HepG2 (cell line): ENCODE data around the gene TRMT112. TPM values are rescaled to one million over a fixed set of nuclear protein-coding genes. Genes with fewer than 3 reads are reported as not detected.

Experiments
- ATF7 ChIP-seq, 2 experiments: fragments of 450-650 bp in 1 of 2; sonication (generic) in 1 of 2; formaldehyde crosslinking in 1 of 2; IDR thresholded peaks; 2 replicates each; pipeline versions ENCODE4 v1.4.0 to v1.6.1; 2016 to 2020; ENCODE audit warnings: antibody characterized with exemption in 1 of 2, mild to moderate bottlenecking in 1 of 2, missing genetic modification reagents in 1 of 2
- CBX5 ChIP-seq: sonication (generic); formaldehyde crosslinking; IDR thresholded peaks from 2 replicates; pipeline ENCODE4 v1.4.0; 2020; ENCODE audit warnings: missing genetic modification reagents, borderline replicate concordance
- CCAR2 ChIP-seq: fragments of 200-400 bp; formaldehyde crosslinking; optimal IDR thresholded peaks from 2 replicates; pipeline ENCODE3; 2018; ENCODE audit warnings: low read depth, mild to moderate bottlenecking, low read length, moderate library complexity
- CEBPZ ChIP-seq: IDR thresholded peaks from 2 replicates; pipeline ENCODE4 v1.6.1; 2012; ENCODE audit warnings: low read length, improper control_type of control experiment
- ELF3 ChIP-seq: IDR thresholded peaks from 2 replicates; pipeline ENCODE4 v1.6.1; 2016; ENCODE audit warnings: missing genetic modification reagents, missing compliant biosample characterization
- ERF ChIP-seq: IDR thresholded peaks from 2 replicates; pipeline ENCODE4 v1.6.1; 2018; ENCODE audit warnings: missing biosample characterization, missing genetic modification reagents
- GPN1 ChIP-seq: sonication (generic); formaldehyde crosslinking; IDR thresholded peaks from 2 replicates; pipeline ENCODE4 v1.5.1; 2020; ENCODE audit warnings: missing genetic modification reagents, borderline replicate concordance
- IRF2 ChIP-seq: IDR thresholded peaks from 2 replicates; pipeline ENCODE4 v1.6.1; 2018; ENCODE audit warnings: missing genetic modification reagents, missing compliant biosample characterization
- JUN ChIP-seq: sonication (generic); formaldehyde crosslinking; IDR thresholded peaks from 2 replicates; pipeline ENCODE4 v1.4.0; 2020; ENCODE audit warnings: mild to moderate bottlenecking, missing genetic modification reagents
- MATR3 ChIP-seq: sonication (generic); formaldehyde crosslinking; IDR thresholded peaks from 2 replicates; pipeline ENCODE4 v1.4.0; 2020; ENCODE audit warnings: missing genetic modification reagents
- MTA3 ChIP-seq: sonication (generic); formaldehyde crosslinking; IDR thresholded peaks from 2 replicates; pipeline ENCODE4 v1.4.0; 2020; ENCODE audit warnings: missing genetic modification reagents
- NAIF1 ChIP-seq: sonication (generic); formaldehyde crosslinking; IDR thresholded peaks from 2 replicates; pipeline ENCODE4 v1.5.0; 2020; ENCODE audit warnings: mild to moderate bottlenecking, missing genetic modification reagents, borderline replicate concordance
- NFIB ChIP-seq: sonication (generic); formaldehyde crosslinking; IDR thresholded peaks from 2 replicates; pipeline ENCODE4 v1.9.0; 2021; ENCODE audit warnings: missing genetic modification reagents, mild to moderate bottlenecking, borderline replicate concordance
- NFYB ChIP-seq: sonication (generic); formaldehyde crosslinking; IDR thresholded peaks from 2 replicates; pipeline ENCODE4 v1.4.0; 2020; ENCODE audit warnings: missing genetic modification reagents
- NKX3-1 ChIP-seq: sonication (generic); formaldehyde crosslinking; IDR thresholded peaks from 2 replicates; pipeline ENCODE4 v1.5.0; 2020; ENCODE audit warnings: missing genetic modification reagents
- PHB2 ChIP-seq: fragments of 450-650 bp; IDR thresholded peaks from 2 replicates; pipeline ENCODE4 v1.6.1; 2018; ENCODE audit not compliant: partially characterized antibody
- POLR2G ChIP-seq: fragments of 200-400 bp; formaldehyde crosslinking; IDR thresholded peaks from 2 replicates; pipeline ENCODE4 v1.6.1; 2018; ENCODE audit warnings: mild to moderate bottlenecking, low read depth, low read length, moderate library complexity
- RCOR2 ChIP-seq: IDR thresholded peaks from 2 replicates; pipeline ENCODE4 v1.6.1; 2016; ENCODE audit warnings: missing biosample characterization, missing genetic modification reagents
- RELA ChIP-seq: sonication (generic); formaldehyde crosslinking; IDR thresholded peaks from 2 replicates; pipeline ENCODE4 v1.4.0; 2020; ENCODE audit warnings: missing genetic modification reagents
- SNAI1 ChIP-seq: sonication (generic); formaldehyde crosslinking; IDR thresholded peaks from 2 replicates; pipeline ENCODE4 v1.5.0; 2020; ENCODE audit warnings: mild to moderate bottlenecking, missing genetic modification reagents, borderline replicate concordance
- TARDBP ChIP-seq: sonication (generic); formaldehyde crosslinking; IDR thresholded peaks from 2 replicates; pipeline ENCODE4 v1.8.0; 2022; ENCODE audit warnings: mild to moderate bottlenecking, missing genetic modification reagents
- TEF ChIP-seq: sonication (generic); formaldehyde crosslinking; IDR thresholded peaks from 2 replicates; pipeline ENCODE4 v1.5.0; 2020; ENCODE audit warnings: missing genetic modification reagents
- ZNF160 ChIP-seq: sonication (generic); formaldehyde crosslinking; IDR thresholded peaks from 2 replicates; pipeline ENCODE4 v1.8.0; 2022; ENCODE audit warnings: mild to moderate bottlenecking, inconsistent platforms, missing genetic modification reagents
- ZNF510 ChIP-seq: sonication (generic); formaldehyde crosslinking; IDR thresholded peaks from 2 replicates; pipeline ENCODE4 v1.4.0; 2020; ENCODE audit warnings: low read depth, mild to moderate bottlenecking, missing genetic modification reagents
- ZNF576 ChIP-seq: sonication (generic); formaldehyde crosslinking; IDR thresholded peaks from 2 replicates; pipeline ENCODE4 v1.4.0; 2020; ENCODE audit warnings: mild to moderate bottlenecking, missing genetic modification reagents
- ZNF615 ChIP-seq: sonication (generic); formaldehyde crosslinking; IDR thresholded peaks from 2 replicates; pipeline ENCODE4 v1.5.0; 2020; ENCODE audit warnings: mild to moderate bottlenecking, missing genetic modification reagents, borderline replicate concordance
- polyA plus RNA-seq, 8 experiments: library from polyadenylated mRNA; depleted of rRNA in 3 of 8; stranded (reverse) in 7 of 8; unstranded in 1 of 8; fragments of >200 nt; fragmentation: Illumina TruSeq in 4 of 8; extraction: Trizol in 4 of 8; gene quantifications; 2 replicates each; pipeline versions ENCODE4 v1.2.1 to v1.2.3, GENCODE V29; 2011 to 2016; ENCODE audit warnings: low read depth in 4 of 8, missing spikeins in 1 of 8, mixed read lengths in 1 of 8; ENCODE audit not compliant: insufficient read depth in 1 of 8
- total RNA-seq, 5 experiments: library from RNA; depleted of rRNA; stranded (reverse); fragments of >200 nt; fragmentation: Illumina TruSeq; extraction: Trizol; gene quantifications; 2 replicates each; pipeline ENCODE4 v1.2.3, GENCODE V29; 2016; ENCODE audit warnings: low read depth in 1 of 5

TRMT112 gene
- total and polyA plus RNA-seq, 2 of the 13 experiments (the other 11 are each of a cell fraction or from before 2014, with no cell fraction given) = 186 to 409 TPM

GRCh38 chr11:64317961-64318765, 804 bp upstream of the TRMT112 start, which contains the start of gene PRDX5 (continued):
- 0 out of 2 replicates have a peak, but pooled peaks have one; percentile 62 for TF ChIP-seq NAIF1 (CRISPR knock-in tag)
- no peak for TF ChIP-seq TEF (CRISPR knock-in tag)
- no peak for TF ChIP-seq ZNF576 (CRISPR knock-in tag)
- no peak for TF ChIP-seq CBX5 (CRISPR knock-in tag)
- TF ChIP-seq ZNF615 (CRISPR knock-in tag) = no peak
- no peak; the same call in 1 of the 2 replicates for TF ChIP-seq ERF (CRISPR knock-in tag)
- TF ChIP-seq NFIB (CRISPR knock-in tag) = no peak
- TF ChIP-seq RELA (CRISPR knock-in tag) = no peak; the same call in 1 of the 2 replicates
- no peak for TF ChIP-seq MTA3
- no peak for TF ChIP-seq PHB2
- TF ChIP-seq TARDBP (CRISPR knock-in tag) = peak; percentile 36; the same call in 1 of the 2 replicates
- TF ChIP-seq ZNF160 (CRISPR knock-in tag) = no peak; the same call in 1 of the 2 replicates
- 0 out of 2 replicates have a peak, but pooled peaks have one; percentile 15 for TF ChIP-seq POLR2G
- 0 out of 2 replicates have a peak, but pooled peaks have one; percentile 24 for TF ChIP-seq NKX3-1
- TF ChIP-seq IRF2 = no peak
- no peak for TF ChIP-seq SNAI1 (CRISPR knock-in tag)
- 0 out of 2 replicates have a peak, but pooled peaks have one; percentile 32 for TF ChIP-seq ELF3
- TF ChIP-seq ZNF510 (CRISPR knock-in tag) = 0 out of 2 replicates have a peak, but pooled peaks have one; percentile 74
- no peak for TF ChIP-seq NFYB
- TF ChIP-seq CCAR2 = no peak
- TF ChIP-seq GPN1 = no peak
- no peak for TF ChIP-seq MATR3 (CRISPR knock-in tag)
- TF ChIP-seq RCOR2 = no peak
- TF ChIP-seq JUN (CRISPR knock-in tag) = 0 out of 2 replicates have a peak, but pooled peaks have one; percentile 39
- no peak for TF ChIP-seq CEBPZ
- TF ChIP-seq ATF7 (IDR thresholded peaks at IDR 0.05) = peak; percentile 46; the same call in 1 of the 2 replicates
- TF ChIP-seq ATF7 (CRISPR knock-in tag; IDR thresholded peaks at IDR 0.05) = peak; percentile 55; the same call in 1 of the 2 replicates
